Measurements from ENCODE around the gene CDS1. TPM values are rescaled to one million over a fixed set of nuclear protein-coding genes. Genes with fewer than 3 reads are reported as not detected.

The CDS1 gene
- total RNA-seq, 1 experiment from 2014 or later, result 1.7 TPM

DNA sequence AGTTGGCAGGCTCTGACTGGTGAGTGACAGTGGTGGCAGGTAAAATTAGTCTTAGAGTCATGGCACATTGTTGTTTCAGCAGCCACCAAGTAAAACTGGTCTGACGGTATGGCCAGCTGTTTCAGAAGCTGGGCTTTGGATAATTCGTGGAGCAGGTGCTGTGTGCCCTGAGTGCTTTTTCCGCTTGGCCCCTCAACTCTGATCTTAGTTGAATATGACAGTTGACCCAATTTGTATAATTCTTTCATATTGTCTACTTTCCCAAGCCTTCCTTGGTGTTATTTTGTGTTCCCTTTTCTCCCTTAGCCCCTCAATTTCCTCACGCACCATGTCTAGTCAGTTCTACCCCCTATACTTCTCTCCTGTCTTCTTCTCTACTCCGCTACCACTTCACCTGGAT is 32.0 kb downstream of the CDS1 start:
- CTCF ChIA-PET, result no interaction called here
- no peak for DNase-seq (ENCODE audit: low spot score)
- Histone ChIP-seq H3K36me3 (ENCODE audit: insufficient read depth, low read length, poor library complexity, severe bottlenecking) (no peaks in the 10 kb centered on the region), H3K27ac (ENCODE audit: low read depth, low read length, poor library complexity, severe bottlenecking) (no peak overlapping the region), H3K4me1 (ENCODE audit: insufficient read depth, low read length, poor library complexity, severe bottlenecking) (no peaks in the 10 kb centered on the region), H3K27me3 (replicated peaks; ENCODE audit: insufficient read depth, low read depth, low read length, poor library complexity) (no peaks in the 10 kb centered on the region), H3K4me3 (ENCODE audit: low read depth, low read length, poor library complexity, severe bottlenecking) (no peak overlapping the region), H3K9me3 (ENCODE audit: low read depth, low read length, poor library complexity, severe bottlenecking) (no peaks in the 10 kb centered on the region)
- TF ChIP-seq, protein P1, sequence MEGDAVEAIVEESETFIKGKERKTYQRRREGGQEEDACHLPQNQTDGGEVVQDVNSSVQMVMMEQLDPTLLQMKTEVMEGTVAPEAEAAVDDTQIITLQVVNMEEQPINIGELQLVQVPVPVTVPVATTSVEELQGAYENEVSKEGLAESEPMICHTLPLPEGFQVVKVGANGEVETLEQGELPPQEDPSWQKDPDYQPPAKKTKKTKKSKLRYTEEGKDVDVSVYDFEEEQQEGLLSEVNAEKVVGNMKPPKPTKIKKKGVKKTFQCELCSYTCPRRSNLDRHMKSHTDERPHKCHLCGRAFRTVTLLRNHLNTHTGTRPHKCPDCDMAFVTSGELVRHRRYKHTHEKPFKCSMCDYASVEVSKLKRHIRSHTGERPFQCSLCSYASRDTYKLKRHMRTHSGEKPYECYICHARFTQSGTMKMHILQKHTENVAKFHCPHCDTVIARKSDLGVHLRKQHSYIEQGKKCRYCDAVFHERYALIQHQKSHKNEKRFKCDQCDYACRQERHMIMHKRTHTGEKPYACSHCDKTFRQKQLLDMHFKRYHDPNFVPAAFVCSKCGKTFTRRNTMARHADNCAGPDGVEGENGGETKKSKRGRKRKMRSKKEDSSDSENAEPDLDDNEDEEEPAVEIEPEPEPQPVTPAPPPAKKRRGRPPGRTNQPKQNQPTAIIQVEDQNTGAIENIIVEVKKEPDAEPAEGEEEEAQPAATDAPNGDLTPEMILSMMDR (conservative IDR thresholded peaks at IDR 0.05; ENCODE audit: low read depth, low read length), result no peak
- TF ChIP-seq EZH2 (IDR thresholded peaks at IDR 0.05; ENCODE audit: borderline replicate concordance, low read depth, low read length, poor library complexity, severe bottlenecking), result no peak
- no TSS peak for BruUV-seq (replicated peaks)
- intact Hi-C loops (cut with micrococcal nuclease; ENCODE audit: unreplicated experiment), result no loop called here
- POLR2A ChIA-PET (ENCODE audit: low non-redundant PET), result no interaction called here

DNA sequence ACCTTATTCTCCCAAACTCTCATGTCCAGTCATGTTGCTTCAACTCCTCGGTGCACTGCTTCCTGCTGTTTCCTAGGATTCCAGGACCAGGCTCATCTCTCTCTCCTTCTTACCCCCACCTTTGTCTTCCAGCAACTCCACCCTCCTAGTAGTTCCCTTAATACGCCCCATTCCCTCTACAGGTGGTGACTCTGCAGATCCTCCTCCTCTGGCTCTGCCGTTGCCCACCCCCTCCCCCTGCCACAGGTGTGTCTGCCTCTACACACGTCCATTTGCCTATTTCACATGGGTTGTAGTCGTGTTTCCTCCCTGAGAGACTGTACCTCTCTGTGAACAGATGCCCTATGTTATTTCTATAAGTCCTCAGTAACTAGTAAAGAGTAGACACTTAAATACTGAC is 32.4 kb downstream of the CDS1 start:
- H3K27ac ChIP-seq (ENCODE audit: low read depth, low read length, poor library complexity, severe bottlenecking), result no peak overlapping the region
- intact Hi-C loops (cut with micrococcal nuclease; ENCODE audit: unreplicated experiment), result no loop called here
- H3K9me3 ChIP-seq (ENCODE audit: low read depth, low read length, poor library complexity, severe bottlenecking), result no peaks in the 10 kb centered on the region
- no peaks in the 10 kb centered on the region for H3K4me1 ChIP-seq (ENCODE audit: insufficient read depth, low read length, poor library complexity, severe bottlenecking)
- no peaks in the 10 kb centered on the region for H3K27me3 ChIP-seq (replicated peaks; ENCODE audit: insufficient read depth, low read depth, low read length, poor library complexity)
- no peak for TF ChIP-seq EZH2 (IDR thresholded peaks at IDR 0.05; ENCODE audit: borderline replicate concordance, low read depth, low read length, poor library complexity, severe bottlenecking)
- TF ChIP-seq, protein P1 (conservative IDR thresholded peaks at IDR 0.05; ENCODE audit: low read depth, low read length), result no peak
- no peaks in the 10 kb centered on the region for H3K36me3 ChIP-seq (ENCODE audit: insufficient read depth, low read length, poor library complexity, severe bottlenecking)
- H3K4me3 ChIP-seq (ENCODE audit: low read depth, low read length, poor library complexity, severe bottlenecking), result no peak overlapping the region
- CTCF ChIA-PET, result no interaction called here
- no TSS peak for BruUV-seq (replicated peaks)
- POLR2A ChIA-PET (ENCODE audit: low non-redundant PET), result no interaction called here
- no peak for DNase-seq (ENCODE audit: low spot score)

DNA sequence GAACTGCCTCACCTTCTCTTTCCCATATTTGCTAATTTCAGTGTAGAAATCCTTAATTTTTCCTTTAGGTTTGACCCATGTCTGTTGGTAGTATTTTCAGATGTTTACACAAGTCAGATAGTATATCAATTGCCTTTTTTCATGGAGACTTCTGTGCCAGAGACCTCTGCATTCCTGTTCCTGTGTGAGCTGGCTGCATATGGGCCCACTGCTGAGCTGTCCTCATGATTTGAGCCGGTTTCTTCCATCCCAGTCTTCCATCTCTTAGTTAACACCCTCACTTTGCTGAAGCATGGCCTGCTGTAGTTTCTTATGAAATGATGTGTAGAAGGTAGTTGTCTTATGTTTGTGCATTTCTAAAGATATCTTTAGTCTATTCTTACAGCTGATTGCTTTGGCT is 40.0 kb downstream of the CDS1 start:
- CTCF ChIA-PET, result no interaction called here
- TF ChIP-seq, protein P1 (conservative IDR thresholded peaks at IDR 0.05; ENCODE audit: low read depth, low read length), result no peak
- TF ChIP-seq EZH2 (IDR thresholded peaks at IDR 0.05; ENCODE audit: borderline replicate concordance, low read depth, low read length, poor library complexity, severe bottlenecking), result no peak
- H3K4me1 ChIP-seq (ENCODE audit: insufficient read depth, low read length, poor library complexity, severe bottlenecking), result no peaks in the 10 kb centered on the region

More for the DNA sequence above, 40.0 kb downstream of the CDS1 start:
- Histone ChIP-seq H3K27ac (ENCODE audit: low read depth, low read length, poor library complexity, severe bottlenecking) (no peak overlapping the region), H3K4me3 (ENCODE audit: low read depth, low read length, poor library complexity, severe bottlenecking) (no peak overlapping the region), H3K36me3 (ENCODE audit: insufficient read depth, low read length, poor library complexity, severe bottlenecking) (no peaks in the 10 kb centered on the region), H3K9me3 (ENCODE audit: low read depth, low read length, poor library complexity, severe bottlenecking) (no peaks in the 10 kb centered on the region), H3K27me3 (replicated peaks; ENCODE audit: insufficient read depth, low read depth, low read length, poor library complexity) (no peaks in the 10 kb centered on the region)
- no peak for DNase-seq (ENCODE audit: low spot score)
- POLR2A ChIA-PET (ENCODE audit: low non-redundant PET), result no interaction called here
- intact Hi-C loops (cut with micrococcal nuclease; ENCODE audit: unreplicated experiment), result no loop called here
- no TSS peak for BruUV-seq (replicated peaks)
